Liver (tissue), 3 donors: ENCODE data around the gene PCED1B.

Experiments
- CTCF ChIP-seq: fragments of 150-350 bp; IDR thresholded peaks from 2 replicates; pipeline ENCODE4 v1.5.1; 2017; ENCODE audit warnings: improper control_type of control experiment, low read depth, low read length; ENCODE audit not compliant: missing input control
- FOXA2 ChIP-seq: IDR thresholded peaks from 2 replicates; pipeline ENCODE4 v1.6.1; 2016; ENCODE audit warnings: antibody characterized with exemption
- GABPA ChIP-seq, 2 donors: IDR thresholded peaks in 1 of 2; conservative IDR thresholded peaks in 1 of 2; 2 replicates each; pipeline ENCODE4 v1.6.1; 2016; ENCODE audit warnings: antibody characterized with exemption in 2 of 2, mild to moderate bottlenecking in 1 of 2, moderate library complexity in 1 of 2
- HNF4A ChIP-seq, 2 donors: conservative IDR thresholded peaks; 2 replicates each; pipeline ENCODE4 v1.6.1; 2016; ENCODE audit warnings: antibody characterized with exemption in 2 of 2, mild to moderate bottlenecking in 2 of 2
- JUND ChIP-seq, 2 donors: IDR thresholded peaks; 2 replicates each; pipeline ENCODE4 v1.6.1; 2016; ENCODE audit warnings: antibody characterized with exemption in 2 of 2
- MAX ChIP-seq: IDR thresholded peaks from 2 replicates; pipeline ENCODE4 v1.6.1; 2016; ENCODE audit warnings: antibody characterized with exemption
- RAD21 ChIP-seq, 2 donors: IDR thresholded peaks; 2 replicates each; pipeline ENCODE4 v1.6.1; 2016; ENCODE audit warnings: antibody characterized with exemption in 2 of 2, mild to moderate bottlenecking in 2 of 2
- REST ChIP-seq: IDR thresholded peaks from 2 replicates; pipeline ENCODE4 v1.6.1; 2016; ENCODE audit warnings: antibody characterized with exemption, mild to moderate bottlenecking
- RXRA ChIP-seq, 2 donors: IDR thresholded peaks; 2 replicates each; pipeline ENCODE4 v1.6.1; 2017 to 2018; ENCODE audit warnings: antibody characterized with exemption in 2 of 2, mild to moderate bottlenecking in 1 of 2
- SP1 ChIP-seq: IDR thresholded peaks from 2 replicates; pipeline ENCODE4 v1.6.1; 2018; ENCODE audit warnings: antibody characterized with exemption, mild to moderate bottlenecking
- TF ChIP-seq, protein P1 (sequence below): IDR thresholded peaks from 2 replicates; pipeline ENCODE4 v1.6.1; 2016; ENCODE audit warnings: antibody characterized with exemption
- donor health status: healthy.
- donor health status: healthy.

DNA sequence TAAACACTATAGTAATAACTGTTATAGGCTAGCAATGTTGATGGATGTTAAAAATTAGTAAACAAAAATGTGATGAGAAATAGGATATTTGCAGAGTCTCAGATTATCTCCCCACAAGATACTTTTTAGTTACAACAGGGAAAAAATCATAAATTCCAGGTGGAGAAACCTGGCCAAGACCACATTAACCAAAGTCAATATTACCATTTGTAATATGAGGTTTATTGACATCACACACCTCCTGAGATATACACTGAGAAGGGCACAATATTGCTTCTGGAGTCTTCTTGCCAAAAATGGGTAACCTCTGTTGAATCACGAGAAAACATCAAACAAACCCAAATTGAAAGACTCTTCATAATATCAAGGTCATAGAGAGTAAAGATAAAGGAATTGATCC lies 72.7 kb downstream of the PCED1B start:
- no peak for TF ChIP-seq JUND (IDR thresholded peaks at IDR 0.05)
- TF ChIP-seq REST = no peak
- TF ChIP-seq CTCF = no peak
- no peak for TF ChIP-seq GABPA (IDR thresholded peaks at IDR 0.05 in 1 of 2, conservative IDR thresholded peaks at IDR 0.05 in 1 of 2)
- TF ChIP-seq RAD21 (IDR thresholded peaks at IDR 0.05) = no peak
- TF ChIP-seq, protein P1, sequence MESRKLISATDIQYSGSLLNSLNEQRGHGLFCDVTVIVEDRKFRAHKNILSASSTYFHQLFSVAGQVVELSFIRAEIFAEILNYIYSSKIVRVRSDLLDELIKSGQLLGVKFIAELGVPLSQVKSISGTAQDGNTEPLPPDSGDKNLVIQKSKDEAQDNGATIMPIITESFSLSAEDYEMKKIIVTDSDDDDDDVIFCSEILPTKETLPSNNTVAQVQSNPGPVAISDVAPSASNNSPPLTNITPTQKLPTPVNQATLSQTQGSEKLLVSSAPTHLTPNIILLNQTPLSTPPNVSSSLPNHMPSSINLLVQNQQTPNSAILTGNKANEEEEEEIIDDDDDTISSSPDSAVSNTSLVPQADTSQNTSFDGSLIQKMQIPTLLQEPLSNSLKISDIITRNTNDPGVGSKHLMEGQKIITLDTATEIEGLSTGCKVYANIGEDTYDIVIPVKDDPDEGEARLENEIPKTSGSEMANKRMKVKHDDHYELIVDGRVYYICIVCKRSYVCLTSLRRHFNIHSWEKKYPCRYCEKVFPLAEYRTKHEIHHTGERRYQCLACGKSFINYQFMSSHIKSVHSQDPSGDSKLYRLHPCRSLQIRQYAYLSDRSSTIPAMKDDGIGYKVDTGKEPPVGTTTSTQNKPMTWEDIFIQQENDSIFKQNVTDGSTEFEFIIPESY = no peak
- TF ChIP-seq MAX = no peak
- TF ChIP-seq HNF4A (conservative IDR thresholded peaks at IDR 0.05) = no peak
- TF ChIP-seq FOXA2 = no peak
- TF ChIP-seq RXRA (IDR thresholded peaks at IDR 0.05) = no peak
- no peak for TF ChIP-seq SP1
